Fibroblast of villous mesenchyme (primary cell): Measurements from ENCODE around the gene JAKMIP2. TPM values are rescaled to one million over a fixed set of nuclear protein-coding genes. Genes with fewer than 3 reads are reported as not detected.
"Not testable (repeated sequence)": the region's sequence is repeated elsewhere in the genome, so short reads cannot be mapped to it uniquely, and the experiment has no call there.

Source experiments
- DNase-seq: peaks from one replicate; pipeline ENCODE4 v3.0.0-alpha.2; 2010; ENCODE audit warnings: low read depth
- H3K4me3 ChIP-seq: 2 replicates; pipeline ENCODE4 v1.5.1; 2011; ENCODE audit warnings: low read depth, mild to moderate bottlenecking, low read length
- total RNA-seq: library from RNA; depleted of rRNA; stranded (reverse); fragments of >200 nt; gene quantifications from 2 replicates; pipeline ENCODE4 v1.2.3, GENCODE V29; 2012
- TF ChIP-seq, protein P1 (sequence below): IDR thresholded peaks from 2 replicates; pipeline ENCODE4 v1.5.1; 2012; ENCODE audit warnings: low read depth, mild to moderate bottlenecking, low read length; ENCODE audit not compliant: insufficient read depth

Gene JAKMIP2
- total RNA-seq, 1 donor = 3.5 TPM

DNA sequence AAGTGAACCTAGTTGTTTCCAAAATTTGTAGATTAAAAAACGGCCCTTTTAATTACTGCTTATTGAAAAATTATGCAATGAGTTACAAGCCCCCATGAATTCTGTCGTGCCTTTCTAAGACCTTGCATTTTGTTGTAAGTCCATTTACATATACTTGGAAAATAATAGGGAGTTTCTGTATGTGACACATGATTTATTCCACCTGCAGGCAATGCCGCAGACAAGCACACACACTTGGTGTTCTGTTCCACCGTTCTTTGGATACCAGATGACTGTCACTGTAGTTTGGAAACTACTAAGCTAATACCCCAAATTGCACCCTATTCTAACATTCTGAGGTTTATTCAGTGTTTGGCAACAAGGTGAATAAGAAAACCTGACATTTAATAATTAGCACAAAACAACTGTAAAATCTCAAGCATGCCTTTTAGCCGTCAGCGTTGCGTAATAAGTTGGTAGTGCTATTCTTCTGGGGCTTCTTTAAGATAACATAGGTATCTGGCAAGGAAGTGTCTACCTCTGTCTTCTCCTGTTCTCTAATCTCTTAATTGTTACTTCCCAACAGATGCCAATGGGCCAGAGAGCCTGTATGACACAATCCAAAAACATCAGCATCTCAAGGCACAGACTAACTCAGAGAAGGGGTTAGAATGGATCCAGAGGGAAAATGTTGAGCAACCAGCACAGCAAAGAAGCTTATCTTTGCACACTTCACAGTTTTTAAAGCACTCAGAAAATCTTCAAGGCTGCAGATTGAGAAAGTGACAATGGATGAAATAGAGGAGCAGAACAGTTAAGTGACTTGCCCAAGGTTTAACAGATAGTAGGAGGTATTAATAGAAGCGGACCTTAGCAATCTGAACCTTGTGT is 224.4 kb downstream of the JAKMIP2 start:
- peak; percentile 78 for DNase-seq
- TF ChIP-seq, protein P1, sequence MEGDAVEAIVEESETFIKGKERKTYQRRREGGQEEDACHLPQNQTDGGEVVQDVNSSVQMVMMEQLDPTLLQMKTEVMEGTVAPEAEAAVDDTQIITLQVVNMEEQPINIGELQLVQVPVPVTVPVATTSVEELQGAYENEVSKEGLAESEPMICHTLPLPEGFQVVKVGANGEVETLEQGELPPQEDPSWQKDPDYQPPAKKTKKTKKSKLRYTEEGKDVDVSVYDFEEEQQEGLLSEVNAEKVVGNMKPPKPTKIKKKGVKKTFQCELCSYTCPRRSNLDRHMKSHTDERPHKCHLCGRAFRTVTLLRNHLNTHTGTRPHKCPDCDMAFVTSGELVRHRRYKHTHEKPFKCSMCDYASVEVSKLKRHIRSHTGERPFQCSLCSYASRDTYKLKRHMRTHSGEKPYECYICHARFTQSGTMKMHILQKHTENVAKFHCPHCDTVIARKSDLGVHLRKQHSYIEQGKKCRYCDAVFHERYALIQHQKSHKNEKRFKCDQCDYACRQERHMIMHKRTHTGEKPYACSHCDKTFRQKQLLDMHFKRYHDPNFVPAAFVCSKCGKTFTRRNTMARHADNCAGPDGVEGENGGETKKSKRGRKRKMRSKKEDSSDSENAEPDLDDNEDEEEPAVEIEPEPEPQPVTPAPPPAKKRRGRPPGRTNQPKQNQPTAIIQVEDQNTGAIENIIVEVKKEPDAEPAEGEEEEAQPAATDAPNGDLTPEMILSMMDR = no peak
- no peak overlapping the region for H3K4me3 ChIP-seq

DNA sequence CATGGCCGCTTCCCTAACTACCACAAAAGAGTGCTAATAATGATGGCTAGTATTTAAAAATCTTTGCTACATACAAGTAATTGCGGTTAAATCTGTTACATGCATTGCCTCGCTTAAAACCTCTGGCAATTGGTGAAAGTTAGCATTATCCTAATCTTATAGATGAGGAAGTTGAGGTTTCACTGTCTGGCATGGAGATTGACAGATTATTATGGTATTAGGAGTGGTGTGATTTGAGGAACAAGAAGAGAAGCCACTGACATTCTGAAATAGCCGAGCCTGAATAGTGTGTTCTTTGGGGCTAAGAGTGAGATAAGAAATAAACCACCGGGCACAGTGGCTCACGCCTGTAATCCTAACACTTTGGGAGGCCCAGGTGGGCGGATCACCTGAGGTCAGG is 227.4 kb downstream of the JAKMIP2 start:
- DNase-seq = no peak
- no peak overlapping the region for H3K4me3 ChIP-seq
- TF ChIP-seq, protein P1 = no peak

DNA sequence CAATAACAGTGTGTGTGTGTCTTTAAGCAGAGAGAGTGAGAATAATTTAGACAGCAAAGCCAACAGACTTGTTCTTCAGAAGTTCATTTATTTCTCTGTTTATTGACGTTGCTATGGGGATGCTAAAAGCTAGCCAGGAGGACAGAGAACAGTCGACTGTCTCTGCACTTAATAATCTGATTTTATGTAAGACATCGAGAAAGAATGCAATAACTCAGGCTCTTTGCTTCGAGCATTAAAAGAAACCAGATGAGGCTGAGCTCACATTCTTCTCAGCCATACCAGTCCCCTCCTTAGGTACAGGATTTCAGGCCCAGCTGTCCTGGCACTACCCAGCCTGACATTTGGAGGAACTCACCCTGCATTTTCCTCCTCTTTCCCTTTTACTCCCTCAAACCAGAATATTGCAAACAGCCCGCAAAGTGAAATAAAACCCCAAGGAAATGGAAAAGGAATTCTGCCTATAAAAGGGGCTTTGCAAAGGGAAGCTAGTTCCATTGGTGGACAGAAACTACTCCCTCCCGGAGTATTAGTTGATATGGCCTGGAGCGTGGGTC is 228.2 kb downstream of the JAKMIP2 start:
- DNase-seq = peak; percentile 89
- TF ChIP-seq, protein P1 = no peak
- H3K4me3 ChIP-seq = peak overlapping the region; percentile 5

DNA sequence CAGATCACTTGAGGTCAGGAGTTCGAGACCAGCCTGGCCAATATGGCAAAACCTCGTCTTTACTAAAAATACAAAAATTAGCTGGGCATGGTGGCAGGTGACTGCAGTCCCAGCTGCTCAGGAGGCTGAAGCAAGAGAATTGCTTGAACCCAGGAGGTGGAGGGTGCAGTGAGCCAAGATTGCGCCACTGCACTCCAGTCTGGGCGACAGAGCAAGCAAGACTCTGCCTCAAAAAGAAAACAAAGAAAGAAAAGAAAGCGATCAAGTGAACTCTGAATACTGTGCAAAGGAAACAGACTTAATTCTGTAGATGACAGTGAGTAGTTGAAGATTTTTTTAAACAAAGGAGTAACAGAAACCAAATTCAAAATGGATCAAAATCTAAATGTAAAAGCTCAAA is 228.7 kb downstream of the JAKMIP2 start:
- not testable (repeated sequence) for DNase-seq, H3K4me3 ChIP-seq

DNA sequence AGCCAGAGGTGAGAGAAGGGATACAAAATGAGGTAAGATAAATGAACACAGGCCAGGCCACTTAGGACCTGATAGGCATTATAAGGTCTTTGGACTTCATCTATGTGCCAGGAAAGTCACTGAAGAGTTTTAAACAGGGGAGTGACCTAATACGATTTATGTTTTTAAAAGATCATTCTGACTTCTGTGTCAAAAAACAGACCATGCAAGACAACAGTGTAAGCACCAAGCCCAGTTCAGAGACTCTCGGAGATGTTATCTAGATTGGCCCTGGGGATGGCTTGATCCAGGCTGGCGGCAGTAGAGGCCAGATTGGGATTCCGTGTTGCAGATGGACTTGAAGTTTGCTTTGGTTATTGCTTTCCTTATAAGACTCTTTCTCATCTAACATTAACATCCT is 229.6 kb downstream of the JAKMIP2 start:
- TF ChIP-seq, protein P1 = no peak
- no peak for DNase-seq
- H3K4me3 ChIP-seq = no peak overlapping the region

DNA sequence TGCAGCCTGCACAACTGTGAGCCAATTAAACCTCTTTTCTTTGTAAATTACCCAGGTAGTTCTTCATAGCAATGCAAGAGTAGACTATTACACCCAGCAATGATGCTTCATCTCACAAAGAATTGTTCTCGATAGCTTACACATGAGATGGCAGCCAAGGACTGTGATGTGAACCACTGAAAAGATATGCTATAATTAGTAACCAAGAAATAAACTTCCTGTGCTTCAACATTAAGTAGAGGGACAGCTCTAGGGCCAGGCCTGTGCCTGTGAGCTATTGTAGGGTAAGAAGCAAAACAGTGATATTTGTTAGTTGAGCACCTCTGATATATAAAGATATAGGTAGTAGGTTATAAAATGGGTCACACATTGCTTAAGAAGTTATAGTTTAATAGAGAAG is 230.9 kb downstream of the JAKMIP2 start:
- TF ChIP-seq, protein P1 = no peak
- no peak overlapping the region for H3K4me3 ChIP-seq
- DNase-seq = no peak

DNA sequence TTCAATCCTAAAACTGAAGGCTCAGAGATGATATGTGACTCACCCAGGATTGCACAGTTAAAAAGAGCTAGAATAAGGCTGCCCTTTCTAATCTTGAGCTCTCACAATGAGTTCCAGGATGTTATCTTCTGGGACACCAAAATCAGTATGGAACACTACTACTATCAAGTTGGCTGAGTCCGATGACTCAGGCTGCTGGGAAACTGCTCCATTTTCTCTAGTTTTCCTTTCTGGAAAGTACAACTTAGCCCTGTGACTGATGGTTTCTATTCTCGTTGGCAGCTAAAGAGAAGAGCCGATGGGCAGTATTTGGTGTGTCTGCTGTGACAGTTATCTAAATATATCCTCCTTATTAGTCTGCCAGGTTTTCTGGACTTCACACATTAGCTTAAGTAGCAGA is 234.8 kb downstream of the JAKMIP2 start:
- DNase-seq = peak; percentile 36
- TF ChIP-seq, protein P1 = no peak
- H3K4me3 ChIP-seq = no peak overlapping the region
